GM23338 (cell line): ENCODE data around the gene HAUS5. TPM values are rescaled to one million over a fixed set of nuclear protein-coding genes. Genes with fewer than 3 reads are reported as not detected.

Source experiments
- ATAC-seq: fragments of 200-7000 bp; cut with Tn5 transposase; 3 replicates; pipeline ENCODE4 v1.9.1; 2020
- DNase-seq: peaks from one replicate; pipeline ENCODE4 v3.0.0-alpha.2; 2015; ENCODE audit warnings: low spot score
- H2AFZ ChIP-seq: fragments of 200-600 bp; sonication (generic); 2 replicates; pipeline ENCODE4 v1.8.0; 2016; ENCODE audit warnings: antibody characterized with exemption, mild to moderate bottlenecking, moderate library complexity
- H3F3A ChIP-seq: fragments of 200-600 bp; sonication (generic); replicated peaks from 2 replicates; pipeline ENCODE4 v1.8.0; 2017; ENCODE audit warnings: antibody characterized with exemption, mixed run types, low read depth
- H3K27ac ChIP-seq: fragments of 200-600 bp; sonication (generic); 2 replicates; pipeline ENCODE4 v1.6.1; 2016; ENCODE audit warnings: low read depth
- H3K27me3 ChIP-seq: fragments of 200-600 bp; sonication (generic); 2 replicates; pipeline ENCODE4 v1.8.0; 2016; ENCODE audit warnings: mild to moderate bottlenecking, mixed run types, moderate library complexity; ENCODE audit not compliant: insufficient read depth
- H3K36me3 ChIP-seq: fragments of 200-600 bp; sonication (generic); 2 replicates; pipeline ENCODE4 v1.8.0; 2016; ENCODE audit warnings: mild to moderate bottlenecking; ENCODE audit not compliant: insufficient read depth
- H3K4me1 ChIP-seq: fragments of 200-600 bp; sonication (generic); 2 replicates; pipeline ENCODE4 v1.8.0; 2016; ENCODE audit warnings: mild to moderate bottlenecking, moderate library complexity; ENCODE audit not compliant: insufficient read depth
- H3K4me2 ChIP-seq: fragments of 200-600 bp; sonication (generic); 2 replicates; pipeline ENCODE4 v1.7.1; 2017; ENCODE audit warnings: mixed run types
- H3K4me3 ChIP-seq: fragments of 200-600 bp; sonication (generic); 2 replicates; pipeline ENCODE4 v1.6.1; 2016; ENCODE audit warnings: mixed run types
- H3K79me2 ChIP-seq: fragments of 200-600 bp; sonication (generic); replicated peaks from 2 replicates; pipeline ENCODE4 v1.8.0; 2017; ENCODE audit warnings: mild to moderate bottlenecking; ENCODE audit not compliant: insufficient read depth
- H3K9me2 ChIP-seq: fragments of 200-600 bp; sonication (generic); 2 replicates; pipeline ENCODE4 v1.8.0; 2017; ENCODE audit not compliant: insufficient read depth
- H4K20me1 ChIP-seq: fragments of 200-600 bp; sonication (generic); replicated peaks from 2 replicates; pipeline ENCODE4 v1.8.0; 2017; ENCODE audit warnings: mild to moderate bottlenecking; ENCODE audit not compliant: insufficient read depth
- H3K27ac Mint-ChIP-seq: 2 replicates; pipeline ENCODE4 v1.8.0; 2020; ENCODE audit warnings: inconsistent platforms, mild to moderate bottlenecking, moderate library complexity, mixed read lengths
- H3K27me3 Mint-ChIP-seq: 3 replicates; pipeline ENCODE4 v1.8.0; 2022; ENCODE audit warnings: low read depth, mild to moderate bottlenecking, moderate library complexity, mixed read lengths, inconsistent platforms; ENCODE audit not compliant: insufficient read depth, poor library complexity
- H3K36me3 Mint-ChIP-seq: 3 replicates; pipeline ENCODE4 v1.8.0; 2021; ENCODE audit warnings: low read depth, mild to moderate bottlenecking, inconsistent platforms, moderate library complexity, mixed read lengths
- H3K4me1 Mint-ChIP-seq: 3 replicates; pipeline ENCODE4 v1.8.0; 2020; ENCODE audit warnings: mild to moderate bottlenecking, inconsistent platforms, mixed read lengths
- H3K4me3 Mint-ChIP-seq: 3 replicates; pipeline ENCODE4 v1.8.0; 2021; ENCODE audit warnings: moderate library complexity, mild to moderate bottlenecking, inconsistent platforms, mixed read lengths
- H3K9me3 Mint-ChIP-seq: 3 replicates; pipeline ENCODE4 v1.8.0; 2020; ENCODE audit warnings: moderate library complexity, mild to moderate bottlenecking, inconsistent platforms, mixed read lengths
- CREB1 ChIP-seq: fragments of 250-450 bp; sonication (Bioruptor Pico); IDR thresholded peaks from 2 replicates; pipeline ENCODE4 v1.5.0; 2020; ENCODE audit warnings: low read depth, mild to moderate bottlenecking, moderate library complexity
- CTCF ChIP-seq, 2 experiments: fragments of 200-600 bp in 1 of 2; sonication (generic) in 1 of 2; conservative IDR thresholded peaks; 2 replicates each; pipeline versions ENCODE4 v1.5.1 to v1.6.1; 2016 to 2017; ENCODE audit warnings: antibody characterized with exemption in 2 of 2, low read depth in 2 of 2, mild to moderate bottlenecking in 2 of 2, moderate library complexity in 1 of 2
- EZH2 ChIP-seq: fragments of 200-600 bp; sonication (generic); IDR thresholded peaks from one replicate; pipeline ENCODE4 v1.8.0; 2017; ENCODE audit warnings: antibody characterized with exemption, mild to moderate bottlenecking, low read depth; ENCODE audit not compliant: unreplicated experiment
- POLR2AphosphoS5 ChIP-seq: IDR thresholded peaks from 2 replicates; pipeline ENCODE4 v1.6.1; 2016; ENCODE audit warnings: antibody characterized with exemption, low read depth
- REST ChIP-seq: IDR thresholded peaks from one replicate; pipeline ENCODE4 v1.6.1; 2018; ENCODE audit warnings: antibody characterized with exemption; ENCODE audit not compliant: unreplicated experiment
- ZNF331 ChIP-seq: fragments of 250-450 bp; sonication (Bioruptor Pico); IDR thresholded peaks from 2 replicates; pipeline ENCODE4 v1.5.0; 2020; ENCODE audit warnings: low read depth, mild to moderate bottlenecking, moderate library complexity
- ZNF462 ChIP-seq: fragments of 250-450 bp; sonication (Bioruptor Pico); IDR thresholded peaks from 2 replicates; pipeline ENCODE4 v1.5.0; 2020; ENCODE audit warnings: mild to moderate bottlenecking, moderate library complexity
- polyA plus RNA-seq: library from polyadenylated mRNA; unstranded; fragments of >200 nt; fragmentation: Nextera tagmentation; extraction: Ambion mirVana; gene quantifications from 2 replicates; pipeline ENCODE4 v1.2.1, GENCODE V29; 2016
- total RNA-seq: library from RNA; depleted of rRNA; stranded (reverse); fragments of >200 nt; shearing (Covaris generic); gene quantifications from 2 replicates; pipeline ENCODE4 v1.2.3, GENCODE V29; 2014

The HAUS5 gene
- total and polyA plus RNA-seq, 2 experiments from 2014 or later: 21.9 to 23.2 TPM

- no peaks in the 10 kb centered on the region for H4K20me1 ChIP-seq
- H3K9me2 ChIP-seq: no peaks in the 10 kb centered on the region
- H3K36me3 ChIP-seq: no peaks in the 10 kb centered on the region; the same call in none of the 2 replicates
- H3K4me1 ChIP-seq: no peaks in the 10 kb centered on the region
- H3K4me3 ChIP-seq: no peak overlapping the region
- H3F3A ChIP-seq: no peaks in the 10 kb centered on the region
- TF ChIP-seq CTCF (conservative IDR thresholded peaks at IDR 0.05; ENCODE audit: low read depth in 2 of 2): no peak
- Mint-ChIP-seq H3K9me3 (peaks cover 35% of the 10 kb centered on the region), H3K36me3 (peaks cover 7% of the 10 kb centered on the region; the same call in 2 of the 3 replicates), H3K27me3 (peaks cover 13% of the 10 kb centered on the region), H3K27ac (no peak overlapping the region), H3K4me1 (0 out of 3 replicates have a peak, but pooled peaks cover 5% of the 10 kb centered on the region), H3K4me3 (no peak overlapping the region)
- ATAC-seq (no peak), DNase-seq (no peak)
- H3K27me3 ChIP-seq: no peaks in the 10 kb centered on the region
- no peak overlapping the region for H2AFZ ChIP-seq
- H3K27ac ChIP-seq: no peak overlapping the region
- no peaks in the 10 kb centered on the region for H3K79me2 ChIP-seq
- no peak overlapping the region for H3K4me2 ChIP-seq
Observed at GRCh38 chr19:35608251-35608650, 4.3 kb upstream of the HAUS5 start.

GRCh38 chr19:35609851-35610353 lies 2.6 kb upstream of the HAUS5 start:
- H3K27me3 Mint-ChIP-seq: peaks cover 15% of the 10 kb centered on the region
- no peak for ATAC-seq
- H2AFZ ChIP-seq: no peak overlapping the region
- H3F3A ChIP-seq: no peaks in the 10 kb centered on the region
- no peaks in the 10 kb centered on the region for H3K79me2 ChIP-seq
- no peaks in the 10 kb centered on the region for H4K20me1 ChIP-seq
- H3K9me2 ChIP-seq: no peaks in the 10 kb centered on the region
- no peaks in the 10 kb centered on the region for H3K27me3 ChIP-seq
- no peak overlapping the region for H3K4me3 Mint-ChIP-seq
- H3K4me2 ChIP-seq: no peak overlapping the region
- no peaks in the 10 kb centered on the region for H3K4me1 ChIP-seq
- DNase-seq: no peak
- no peak overlapping the region for H3K4me3 ChIP-seq
- H3K27ac ChIP-seq: no peak overlapping the region
- no peaks in the 10 kb centered on the region; the same call in none of the 2 replicates for H3K36me3 ChIP-seq
- H3K9me3 Mint-ChIP-seq: peaks cover 33% of the 10 kb centered on the region
- H3K4me1 Mint-ChIP-seq: 0 out of 3 replicates have a peak, but pooled peaks cover under 1% of the 10 kb centered on the region
- no peak overlapping the region for H3K27ac Mint-ChIP-seq
- peaks cover 12% of the 10 kb centered on the region for H3K36me3 Mint-ChIP-seq
- TF ChIP-seq CREB1 (CRISPR knock-in tag) (no peak), CTCF (conservative IDR thresholded peaks at IDR 0.05; ENCODE audit: low read depth in 2 of 2) (no peak), REST (no peak), EZH2 (no peak), ZNF331 (CRISPR knock-in tag) (no peak), ZNF462 (CRISPR knock-in tag) (no peak), POLR2AphosphoS5 (no peak)
